SH-SY5Y (cell line): ENCODE measurements around the gene ZNF79.

Source experiments
- GATA2 ChIP-seq: IDR thresholded peaks from 2 replicates; pipeline ENCODE4 v1.6.1; 2011; ENCODE audit warnings: mild to moderate bottlenecking, low read depth, low read length
- GATA3 ChIP-seq: IDR thresholded peaks from 2 replicates; pipeline ENCODE4 v1.6.1; 2011; ENCODE audit warnings: low read depth, mild to moderate bottlenecking, low read length, moderate library complexity

The ZNF79 gene

DNA sequence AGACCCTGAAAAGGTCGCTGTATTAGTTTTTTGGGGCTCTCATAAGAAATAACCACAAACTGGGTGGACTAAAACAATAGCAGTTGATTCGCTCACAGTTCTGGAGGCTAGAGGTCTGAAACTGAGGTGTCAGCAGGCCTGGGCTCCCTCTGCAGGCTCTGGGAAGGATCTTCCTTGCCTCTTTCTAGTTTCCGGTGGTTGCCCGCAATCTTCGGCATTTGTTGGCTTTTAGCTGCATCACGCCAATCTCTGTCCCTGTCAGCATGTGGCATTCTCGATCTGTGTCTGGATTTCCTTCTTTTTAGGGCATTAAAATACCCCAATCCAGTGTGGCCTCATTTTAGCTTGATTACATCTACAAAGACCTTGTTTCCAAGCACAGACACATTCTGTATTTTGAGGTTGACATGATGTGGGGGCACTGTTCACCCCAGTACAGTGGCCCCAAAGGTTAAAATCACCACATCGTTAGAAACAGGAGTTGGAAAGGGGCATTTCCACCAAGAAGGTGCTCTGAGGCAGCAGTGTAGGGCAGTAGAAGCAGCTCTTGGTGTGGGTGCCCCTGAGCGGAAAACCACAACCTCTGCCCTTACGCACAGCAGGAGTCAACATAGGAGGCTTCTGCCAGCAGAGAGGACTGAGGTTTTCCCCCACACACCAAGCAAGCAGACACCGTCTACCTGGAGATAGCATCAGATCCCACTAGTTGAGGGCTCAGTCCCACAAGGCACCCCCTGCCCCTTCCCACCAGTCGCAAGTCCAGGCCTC lies 13.5 kb downstream of the ZNF79 start:
- TF ChIP-seq GATA3, result no peak
- no peak for TF ChIP-seq GATA2

DNA sequence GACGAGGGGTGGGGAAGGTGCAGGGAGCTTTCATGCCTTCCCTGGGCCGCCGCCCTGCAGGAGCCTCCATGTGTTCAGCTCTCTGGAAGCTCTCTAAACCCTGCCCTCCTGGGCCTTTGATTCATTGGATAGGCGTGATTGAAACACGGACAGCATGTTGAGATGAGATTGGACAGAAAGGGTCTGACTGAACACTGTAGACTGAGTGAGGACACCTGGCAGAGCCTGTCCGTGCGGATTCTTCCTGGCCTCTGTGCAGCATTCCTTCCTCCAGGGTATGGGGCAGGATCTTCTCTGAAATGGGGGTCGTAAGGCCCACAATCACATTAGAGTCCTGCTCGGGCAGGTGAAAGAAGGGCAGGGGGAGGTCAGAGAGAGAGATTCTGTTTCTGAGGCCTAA lies 14.2 kb downstream of the ZNF79 start:
- TF ChIP-seq GATA3, result no peak
- no peak for TF ChIP-seq GATA2

DNA sequence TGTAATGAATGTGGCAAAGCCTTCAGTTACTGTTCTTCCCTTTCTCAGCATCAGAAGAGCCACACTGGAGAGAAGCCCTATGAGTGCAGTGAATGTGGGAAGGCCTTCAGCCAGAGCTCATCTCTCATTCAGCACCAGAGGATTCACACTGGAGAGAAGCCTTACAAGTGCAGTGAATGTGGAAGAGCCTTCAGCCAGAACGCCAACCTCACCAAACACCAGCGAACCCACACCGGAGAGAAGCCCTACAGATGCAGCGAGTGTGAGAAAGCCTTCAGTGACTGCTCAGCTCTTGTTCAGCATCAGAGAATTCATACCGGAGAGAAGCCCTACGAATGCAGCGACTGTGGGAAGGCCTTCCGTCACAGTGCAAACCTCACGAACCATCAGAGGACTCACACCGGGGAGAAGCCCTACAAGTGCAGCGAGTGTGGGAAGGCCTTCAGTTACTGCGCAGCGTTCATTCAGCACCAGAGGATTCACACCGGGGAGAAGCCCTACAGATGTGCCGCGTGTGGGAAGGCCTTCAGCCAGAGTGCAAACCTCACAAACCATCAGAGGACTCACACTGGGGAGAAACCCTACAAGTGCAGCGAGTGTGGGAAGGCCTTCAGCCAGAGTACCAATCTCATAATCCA lies 20.2 kb downstream of the ZNF79 start:
- TF ChIP-seq GATA3 (no peak), GATA2 (no peak)

DNA sequence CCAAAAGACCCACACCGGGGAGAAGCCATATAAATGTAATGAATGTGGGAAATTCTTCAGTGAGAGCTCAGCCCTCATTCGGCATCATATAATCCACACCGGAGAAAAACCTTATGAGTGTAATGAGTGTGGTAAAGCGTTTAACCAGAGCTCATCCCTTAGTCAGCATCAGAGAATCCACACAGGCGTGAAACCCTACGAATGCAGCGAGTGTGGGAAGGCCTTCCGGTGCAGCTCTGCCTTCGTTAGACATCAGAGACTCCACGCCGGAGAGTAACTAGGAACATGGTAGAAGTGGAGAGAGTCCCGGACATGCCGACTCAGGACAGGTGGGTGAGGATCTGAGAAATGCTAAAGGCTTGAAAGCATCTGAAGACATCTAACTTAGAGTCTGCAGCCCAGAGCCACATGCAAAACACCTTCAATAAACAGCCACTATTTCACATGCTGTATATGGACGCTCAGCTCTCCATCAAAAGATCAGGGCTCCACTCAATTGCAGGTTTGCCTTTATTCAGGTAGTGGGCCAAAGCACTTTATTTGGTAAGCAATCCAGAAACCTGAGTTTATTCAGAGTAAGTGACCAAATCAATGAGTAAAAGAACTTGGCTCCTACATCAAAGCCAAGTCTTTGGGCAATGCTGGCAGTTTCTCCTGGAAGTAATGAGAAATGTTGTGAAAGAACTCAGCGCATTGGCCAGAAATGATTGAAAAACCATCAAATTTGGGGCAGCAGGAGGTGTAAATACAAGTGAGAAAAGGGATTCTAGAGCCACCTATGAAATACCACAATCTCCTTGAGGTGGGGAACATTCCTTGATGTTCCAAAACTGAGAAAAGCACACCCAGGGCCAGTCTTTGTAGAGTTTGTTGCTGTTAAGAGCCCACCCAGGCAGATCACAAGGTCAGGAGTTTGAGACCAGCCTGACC lies 21.0 kb downstream of the ZNF79 start:
- no peak for TF ChIP-seq GATA3
- no peak for TF ChIP-seq GATA2

DNA sequence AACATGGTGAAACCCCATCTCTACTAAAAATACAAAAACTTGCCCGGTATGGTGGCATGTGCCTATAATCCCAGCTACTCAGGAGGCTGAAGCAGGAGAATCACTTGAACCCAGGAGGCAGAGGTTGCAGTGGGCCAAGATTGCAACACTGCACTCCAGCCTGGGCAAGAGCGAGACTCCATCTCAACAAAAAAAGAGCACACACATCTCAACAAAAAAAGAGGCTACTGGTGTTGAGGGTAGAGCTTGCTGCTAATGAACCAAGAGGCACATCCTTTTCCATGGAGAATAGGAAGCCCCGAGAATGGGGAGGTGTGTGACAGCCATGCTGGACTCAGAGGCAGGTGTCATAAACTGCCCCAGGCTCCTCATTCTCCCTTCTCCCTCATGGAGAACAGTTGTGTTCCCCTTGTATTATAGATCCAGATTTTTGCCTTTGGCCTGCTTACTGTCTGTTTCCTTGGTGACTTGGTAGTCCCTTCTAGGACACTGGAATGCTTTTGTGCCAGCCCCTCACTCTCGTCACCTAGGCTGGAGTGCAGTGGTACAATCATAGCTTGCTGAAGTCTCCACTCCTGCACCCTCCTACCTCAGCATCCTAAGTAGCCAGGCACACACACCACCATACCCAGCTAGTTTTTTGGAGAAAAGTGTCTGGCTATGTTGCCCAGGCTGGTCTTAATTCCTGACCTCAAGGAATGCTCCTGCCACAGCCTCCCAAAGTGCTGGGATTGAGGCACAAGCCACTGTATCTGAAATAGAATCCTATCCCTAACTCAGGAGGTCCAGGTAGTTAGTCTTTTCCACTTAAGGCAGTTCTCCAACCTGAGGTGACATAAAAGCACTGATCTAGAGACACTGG lies 21.9 kb downstream of the ZNF79 start:
- TF ChIP-seq GATA3 (no peak), GATA2 (no peak)

DNA sequence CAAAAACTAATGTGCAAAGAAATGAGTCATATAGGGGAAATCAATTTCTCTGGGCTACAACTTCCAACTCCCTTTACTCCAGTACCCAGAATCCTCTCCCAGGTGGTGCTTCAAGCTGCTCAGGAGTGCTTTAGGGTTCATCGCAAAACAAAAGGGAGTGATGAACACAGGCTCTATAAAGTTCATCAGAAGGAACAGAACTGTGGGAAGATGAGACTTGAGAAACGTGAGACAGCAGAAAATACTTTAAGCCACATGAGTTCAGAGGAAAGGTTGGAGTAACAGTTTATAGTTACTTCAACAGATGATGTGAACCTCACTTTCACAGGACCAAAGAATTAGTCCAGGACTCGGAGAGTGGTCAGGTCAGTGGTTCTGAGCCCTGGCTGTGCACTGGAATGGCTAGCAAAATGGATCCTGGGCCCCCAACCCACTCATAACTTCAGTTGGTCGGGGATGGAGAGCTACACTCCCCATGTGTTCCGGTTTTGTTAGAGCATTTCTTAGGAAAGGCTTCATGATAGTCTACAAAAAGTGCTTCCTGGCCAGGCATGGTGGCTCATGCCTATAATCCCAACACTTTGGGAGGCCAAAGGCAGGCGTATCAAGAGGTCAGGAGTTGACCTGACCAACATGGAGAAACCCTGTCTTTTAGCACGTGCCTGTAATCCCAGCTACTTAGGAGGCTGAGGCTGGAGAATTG lies 22.7 kb downstream of the ZNF79 start:
- TF ChIP-seq GATA3, result no peak
- no peak for TF ChIP-seq GATA2

DNA sequence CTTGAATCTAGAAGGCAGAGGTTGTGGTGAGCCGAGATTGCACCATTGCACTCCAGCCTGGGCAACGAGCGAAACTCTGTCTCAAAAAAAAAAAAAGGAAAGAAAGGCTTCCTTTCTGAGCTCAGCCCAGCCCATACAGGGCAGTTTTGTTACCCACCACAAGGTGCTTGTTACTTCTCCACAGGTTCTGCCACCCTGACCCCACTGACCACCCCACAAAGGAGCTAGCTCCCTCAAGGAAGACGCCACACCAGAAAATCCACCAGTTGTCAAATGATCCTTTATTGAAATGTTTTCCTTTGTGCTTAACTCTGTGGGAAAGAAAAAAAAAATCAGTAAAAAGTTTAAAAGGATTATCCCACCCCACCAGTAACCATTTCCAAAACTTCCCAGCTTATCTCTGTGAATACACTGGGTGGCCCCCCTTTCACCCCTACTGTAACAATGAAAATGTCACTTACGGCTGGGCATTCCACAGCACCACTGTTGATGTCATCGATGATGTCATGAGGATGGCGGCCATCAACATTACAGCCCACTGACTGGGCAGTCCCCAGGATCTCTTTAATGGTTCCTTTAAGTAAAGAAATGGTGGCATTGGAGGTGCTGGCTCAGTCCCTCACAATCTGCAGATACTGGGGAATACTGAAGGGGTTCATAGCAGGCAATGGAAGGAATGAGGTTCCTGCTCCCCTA lies 23.4 kb downstream of the ZNF79 start:
- TF ChIP-seq GATA3 (no peak), GATA2 (no peak)

DNA sequence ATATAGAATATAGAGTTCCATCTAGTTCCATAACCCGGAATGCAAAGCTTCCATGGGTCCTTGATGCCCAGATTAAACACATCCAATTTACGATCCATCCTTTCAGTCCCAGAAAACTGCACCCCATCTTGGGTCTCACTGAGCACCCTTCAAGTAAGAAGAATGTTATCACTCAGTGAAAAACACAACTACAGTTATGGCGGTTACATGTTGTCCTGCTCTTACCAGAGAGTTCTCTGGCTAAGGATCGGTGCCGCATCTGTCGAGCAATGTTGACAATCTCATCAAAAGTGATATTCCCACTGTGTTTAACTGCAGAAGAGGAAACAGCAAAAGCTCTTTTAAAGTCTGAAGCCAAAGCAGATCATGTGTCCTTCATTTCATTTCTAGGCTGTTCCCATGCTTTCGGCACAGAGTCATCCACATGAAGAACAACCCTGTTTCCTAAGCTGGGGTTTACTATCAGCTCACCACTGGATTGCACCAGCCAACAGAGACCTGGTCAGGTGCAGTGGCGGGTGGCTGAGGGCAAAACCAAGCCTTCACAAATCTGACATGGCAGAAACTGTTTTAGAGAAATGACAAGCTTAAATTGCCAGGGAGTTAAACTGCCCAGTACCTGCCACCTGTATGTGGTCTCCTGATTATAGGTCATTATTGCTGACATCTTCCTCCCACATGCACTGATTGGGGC lies 24.1 kb downstream of the ZNF79 start:
- no peak for TF ChIP-seq GATA2
- no peak for TF ChIP-seq GATA3

DNA sequence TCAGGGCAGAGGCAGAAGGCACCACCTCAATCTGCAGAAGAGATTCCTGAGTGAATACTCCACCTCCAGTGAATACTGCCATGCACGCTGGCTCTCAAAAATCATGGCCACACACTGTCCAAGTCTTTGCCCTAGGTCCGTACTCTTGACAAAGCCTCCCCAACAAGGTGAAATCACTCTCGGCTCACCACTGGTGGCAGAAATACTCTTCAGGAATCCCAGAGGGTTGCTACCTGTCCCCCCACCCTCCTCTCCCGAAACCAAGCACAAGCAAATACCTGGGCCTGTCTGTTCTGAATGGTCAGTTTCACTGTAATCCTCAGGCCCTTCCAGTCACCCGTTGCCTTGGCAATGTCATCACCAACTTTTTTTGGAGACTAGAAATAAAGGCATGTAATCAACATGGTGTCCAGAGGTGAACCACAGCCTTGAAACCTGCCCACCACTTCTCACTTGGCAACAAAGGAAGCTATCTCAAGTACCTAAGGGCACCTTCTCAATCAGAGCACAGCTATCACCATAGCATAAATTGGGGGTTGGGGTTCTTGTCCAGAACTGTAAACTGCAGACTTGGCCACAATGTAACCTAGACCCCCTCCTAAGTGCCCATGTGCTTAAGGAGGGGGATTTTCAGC lies 25.3 kb downstream of the ZNF79 start:
- TF ChIP-seq GATA3, result no peak
- no peak for TF ChIP-seq GATA2

DNA sequence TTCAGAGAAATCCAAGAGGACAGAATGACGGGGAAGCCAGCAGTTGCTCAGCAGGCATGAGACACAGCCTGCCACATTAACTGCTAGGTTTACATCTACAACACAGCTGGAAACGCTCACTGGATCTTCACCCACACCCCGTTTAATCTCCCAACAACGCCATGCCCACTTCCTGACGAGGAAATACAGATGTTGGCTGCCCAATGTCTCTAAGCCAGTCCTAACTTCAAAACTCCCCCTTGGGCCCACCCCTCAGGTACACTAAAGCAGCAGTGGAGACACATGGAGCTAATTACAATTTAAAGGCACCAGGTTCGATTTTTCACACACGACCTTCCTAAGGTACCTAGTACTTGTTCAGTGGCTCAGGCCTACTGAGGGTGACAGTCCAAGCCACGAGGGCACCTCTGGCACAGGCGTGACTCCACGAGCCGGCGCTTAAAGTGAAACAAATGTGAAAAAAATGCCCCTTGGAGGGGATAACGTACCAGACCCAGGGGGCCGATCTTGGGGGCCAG lies 26.1 kb downstream of the ZNF79 start:
- no peak for TF ChIP-seq GATA2
- no peak for TF ChIP-seq GATA3

DNA sequence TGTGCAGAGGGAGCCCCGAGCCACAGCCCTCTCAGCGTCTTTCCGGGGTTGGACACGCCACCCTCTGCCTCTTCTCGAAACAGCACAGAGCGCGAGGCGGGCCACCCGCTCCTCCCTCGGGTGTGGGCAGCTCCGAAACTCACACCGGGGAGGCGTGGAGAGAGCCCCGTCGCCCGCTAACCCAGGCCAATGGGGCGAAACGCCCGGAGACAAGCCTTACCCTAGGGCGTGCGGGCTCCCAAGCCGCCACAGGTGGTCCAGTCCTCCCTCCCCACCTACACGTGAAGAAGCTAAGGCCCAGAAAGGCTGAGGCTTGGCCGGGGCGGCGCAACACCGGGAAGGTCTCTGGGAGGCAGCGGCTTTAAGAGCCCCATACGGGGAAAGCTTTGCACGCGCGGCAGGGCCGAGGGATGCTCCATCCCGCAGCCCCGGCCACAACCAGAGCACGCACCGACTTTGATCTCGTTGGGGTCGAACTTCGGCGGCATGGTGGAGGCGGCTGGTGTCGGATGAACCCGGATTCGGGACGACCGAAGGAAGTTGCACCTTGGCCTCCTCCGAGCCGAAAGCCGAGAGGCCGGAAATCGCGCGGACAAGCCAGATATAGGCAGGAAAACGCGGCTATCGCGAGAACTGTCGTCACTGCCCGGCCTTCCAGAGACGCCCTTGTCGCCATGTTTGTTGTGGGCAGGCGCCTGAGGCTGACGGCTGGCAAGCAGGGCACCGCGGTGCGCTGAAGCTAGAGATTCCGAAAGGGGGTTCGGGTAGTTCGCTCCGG lies 26.8 kb downstream of the ZNF79 start, which contains the start of the genes LRSAM1 and RPL12:
LRSAM1 (plus strand) TSS at position 681 of the 778 bp plus-strand sequence. CDS start 3,018 bp downstream, outside the sequence.
RPL12 (minus strand) TSS at position 577 of the 778 bp plus-strand sequence; CDS start at position 488, 89 bp downstream.
- no peak for TF ChIP-seq GATA3
- no peak for TF ChIP-seq GATA2
